ENCODE results near the gene PANX2. TPM values are rescaled to one million over a fixed set of nuclear protein-coding genes. Genes with fewer than 3 reads are reported as not detected.

The PANX2 gene
- total and polyA plus RNA-seq, 2 experiments from 2014 or later: 2.8 to 5.1 TPM

- Histone ChIP-seq H2AFZ (no peak overlapping the region), H3F3A (replicated peaks; ENCODE audit: low read depth) (no peaks in the 10 kb centered on the region), H3K27me3 (ENCODE audit: insufficient read depth) (no peaks in the 10 kb centered on the region), H3K79me2 (replicated peaks; ENCODE audit: insufficient read depth) (peaks cover 19% of the 10 kb centered on the region; the same call in 1 of the 2 replicates), H3K9me2 (ENCODE audit: insufficient read depth) (no peaks in the 10 kb centered on the region), H3K4me3 (no peak overlapping the region), H4K20me1 (replicated peaks; ENCODE audit: insufficient read depth) (peaks cover 18% of the 10 kb centered on the region), H3K27ac (ENCODE audit: low read depth) (no peak overlapping the region), H3K36me3 (ENCODE audit: insufficient read depth) (0 out of 2 replicates have a peak, but pooled peaks cover 7% of the 10 kb centered on the region), H3K4me1 (ENCODE audit: insufficient read depth) (no peaks in the 10 kb centered on the region), H3K4me2 (no peak overlapping the region)
- DNase-seq (ENCODE audit: low spot score) (no peak), ATAC-seq (no peak)
- Mint-ChIP-seq H3K36me3 (ENCODE audit: low read depth) (peaks cover 62% of the 10 kb centered on the region), H3K9me3 (no peaks in the 10 kb centered on the region; the same call in 2 of the 3 replicates), H3K4me3 (no peak overlapping the region), H3K27ac (no peak overlapping the region), H3K4me1 (no peaks in the 10 kb centered on the region; the same call in 2 of the 3 replicates), H3K27me3 (ENCODE audit: insufficient read depth, low read depth, poor library complexity) (peaks cover 7% of the 10 kb centered on the region)
- no peak for TF ChIP-seq CTCF (conservative IDR thresholded peaks at IDR 0.05; ENCODE audit: low read depth in 2 of 2)
- no peak for TF ChIP-seq EZH2 (IDR thresholded peaks at IDR 0.05; ENCODE audit: low read depth, unreplicated experiment)
- no peak for TF ChIP-seq CREB1 (CRISPR knock-in tag; IDR thresholded peaks at IDR 0.05; ENCODE audit: low read depth)
- no peak for TF ChIP-seq ZNF114 (CRISPR knock-in tag; IDR thresholded peaks at IDR 0.05)
- no peak for TF ChIP-seq ZNF331 (CRISPR knock-in tag; IDR thresholded peaks at IDR 0.05; ENCODE audit: low read depth)
- TF ChIP-seq NANOG (IDR thresholded peaks at IDR 0.05; ENCODE audit: borderline replicate concordance): no peak
- TF ChIP-seq POLR2AphosphoS5 (IDR thresholded peaks at IDR 0.05; ENCODE audit: low read depth): no peak
- TF ChIP-seq, protein P1, sequence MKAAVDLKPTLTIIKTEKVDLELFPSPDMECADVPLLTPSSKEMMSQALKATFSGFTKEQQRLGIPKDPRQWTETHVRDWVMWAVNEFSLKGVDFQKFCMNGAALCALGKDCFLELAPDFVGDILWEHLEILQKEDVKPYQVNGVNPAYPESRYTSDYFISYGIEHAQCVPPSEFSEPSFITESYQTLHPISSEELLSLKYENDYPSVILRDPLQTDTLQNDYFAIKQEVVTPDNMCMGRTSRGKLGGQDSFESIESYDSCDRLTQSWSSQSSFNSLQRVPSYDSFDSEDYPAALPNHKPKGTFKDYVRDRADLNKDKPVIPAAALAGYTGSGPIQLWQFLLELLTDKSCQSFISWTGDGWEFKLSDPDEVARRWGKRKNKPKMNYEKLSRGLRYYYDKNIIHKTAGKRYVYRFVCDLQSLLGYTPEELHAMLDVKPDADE (IDR thresholded peaks at IDR 0.05): no peak
- TF ChIP-seq EZH2phosphoT487 (IDR thresholded peaks at IDR 0.05; ENCODE audit: unreplicated experiment): no peak
- TF ChIP-seq, protein P2, sequence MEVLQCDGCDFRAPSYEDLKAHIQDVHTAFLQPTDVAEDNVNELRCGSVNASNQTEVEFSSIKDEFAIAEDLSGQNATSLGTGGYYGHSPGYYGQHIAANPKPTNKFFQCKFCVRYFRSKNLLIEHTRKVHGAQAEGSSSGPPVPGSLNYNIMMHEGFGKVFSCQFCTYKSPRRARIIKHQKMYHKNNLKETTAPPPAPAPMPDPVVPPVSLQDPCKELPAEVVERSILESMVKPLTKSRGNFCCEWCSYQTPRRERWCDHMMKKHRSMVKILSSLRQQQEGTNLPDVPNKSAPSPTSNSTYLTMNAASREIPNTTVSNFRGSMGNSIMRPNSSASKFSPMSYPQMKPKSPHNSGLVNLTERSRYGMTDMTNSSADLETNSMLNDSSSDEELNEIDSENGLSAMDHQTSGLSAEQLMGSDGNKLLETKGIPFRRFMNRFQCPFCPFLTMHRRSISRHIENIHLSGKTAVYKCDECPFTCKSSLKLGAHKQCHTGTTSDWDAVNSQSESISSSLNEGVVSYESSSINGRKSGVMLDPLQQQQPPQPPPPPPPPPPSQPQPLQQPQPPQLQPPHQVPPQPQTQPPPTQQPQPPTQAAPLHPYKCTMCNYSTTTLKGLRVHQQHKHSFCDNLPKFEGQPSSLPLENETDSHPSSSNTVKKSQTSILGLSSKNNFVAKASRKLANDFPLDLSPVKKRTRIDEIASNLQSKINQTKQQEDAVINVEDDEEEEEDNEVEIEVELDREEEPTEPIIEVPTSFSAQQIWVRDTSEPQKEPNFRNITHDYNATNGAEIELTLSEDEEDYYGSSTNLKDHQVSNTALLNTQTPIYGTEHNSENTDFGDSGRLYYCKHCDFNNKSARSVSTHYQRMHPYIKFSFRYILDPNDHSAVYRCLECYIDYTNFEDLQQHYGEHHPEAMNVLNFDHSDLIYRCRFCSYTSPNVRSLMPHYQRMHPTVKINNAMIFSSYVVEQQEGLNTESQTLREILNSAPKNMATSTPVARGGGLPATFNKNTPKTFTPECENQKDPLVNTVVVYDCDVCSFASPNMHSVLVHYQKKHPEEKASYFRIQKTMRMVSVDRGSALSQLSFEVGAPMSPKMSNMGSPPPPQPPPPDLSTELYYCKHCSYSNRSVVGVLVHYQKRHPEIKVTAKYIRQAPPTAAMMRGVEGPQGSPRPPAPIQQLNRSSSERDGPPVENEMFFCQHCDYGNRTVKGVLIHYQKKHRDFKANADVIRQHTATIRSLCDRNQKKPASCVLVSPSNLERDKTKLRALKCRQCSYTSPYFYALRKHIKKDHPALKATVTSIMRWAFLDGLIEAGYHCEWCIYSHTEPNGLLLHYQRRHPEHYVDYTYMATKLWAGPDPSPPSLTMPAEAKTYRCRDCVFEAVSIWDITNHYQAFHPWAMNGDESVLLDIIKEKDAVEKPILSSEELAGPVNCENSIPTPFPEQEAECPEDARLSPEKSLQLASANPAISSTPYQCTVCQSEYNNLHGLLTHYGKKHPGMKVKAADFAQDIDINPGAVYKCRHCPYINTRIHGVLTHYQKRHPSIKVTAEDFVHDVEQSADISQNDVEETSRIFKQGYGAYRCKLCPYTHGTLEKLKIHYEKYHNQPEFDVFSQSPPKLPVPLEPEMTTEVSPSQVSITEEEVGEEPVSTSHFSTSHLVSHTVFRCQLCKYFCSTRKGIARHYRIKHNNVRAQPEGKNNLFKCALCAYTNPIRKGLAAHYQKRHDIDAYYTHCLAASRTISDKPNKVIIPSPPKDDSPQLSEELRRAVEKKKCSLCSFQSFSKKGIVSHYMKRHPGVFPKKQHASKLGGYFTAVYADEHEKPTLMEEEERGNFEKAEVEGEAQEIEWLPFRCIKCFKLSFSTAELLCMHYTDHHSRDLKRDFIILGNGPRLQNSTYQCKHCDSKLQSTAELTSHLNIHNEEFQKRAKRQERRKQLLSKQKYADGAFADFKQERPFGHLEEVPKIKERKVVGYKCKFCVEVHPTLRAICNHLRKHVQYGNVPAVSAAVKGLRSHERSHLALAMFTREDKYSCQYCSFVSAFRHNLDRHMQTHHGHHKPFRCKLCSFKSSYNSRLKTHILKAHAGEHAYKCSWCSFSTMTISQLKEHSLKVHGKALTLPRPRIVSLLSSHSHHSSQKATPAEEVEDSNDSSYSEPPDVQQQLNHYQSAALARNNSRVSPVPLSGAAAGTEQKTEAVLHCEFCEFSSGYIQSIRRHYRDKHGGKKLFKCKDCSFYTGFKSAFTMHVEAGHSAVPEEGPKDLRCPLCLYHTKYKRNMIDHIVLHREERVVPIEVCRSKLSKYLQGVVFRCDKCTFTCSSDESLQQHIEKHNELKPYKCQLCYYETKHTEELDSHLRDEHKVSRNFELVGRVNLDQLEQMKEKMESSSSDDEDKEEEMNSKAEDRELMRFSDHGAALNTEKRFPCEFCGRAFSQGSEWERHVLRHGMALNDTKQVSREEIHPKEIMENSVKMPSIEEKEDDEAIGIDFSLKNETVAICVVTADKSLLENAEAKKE (CRISPR knock-in tag; IDR thresholded peaks at IDR 0.05): no peak
- no peak for TF ChIP-seq STAT1 (IDR thresholded peaks at IDR 0.05; ENCODE audit: unreplicated experiment)
- no peak for TF ChIP-seq JUNB (IDR thresholded peaks at IDR 0.05; ENCODE audit: unreplicated experiment)
- no peak for TF ChIP-seq REST (IDR thresholded peaks at IDR 0.05; ENCODE audit: unreplicated experiment)
Observed at GRCh38 chr22:50213263-50213662, 42.7 kb downstream of the PANX2 start.
